GM23338 (cell line): ENCODE measurements around the gene PDYN. TPM values are rescaled to one million over a fixed set of nuclear protein-coding genes. Genes with fewer than 3 reads are reported as not detected.

Experiments
- ATAC-seq: fragments of 200-7000 bp; cut with Tn5 transposase; 3 replicates; pipeline ENCODE4 v1.9.1; 2020
- DNase-seq: peaks from one replicate; pipeline ENCODE4 v3.0.0-alpha.2; 2015; ENCODE audit warnings: low spot score
- H2AFZ ChIP-seq: fragments of 200-600 bp; sonication (generic); 2 replicates; pipeline ENCODE4 v1.8.0; 2016; ENCODE audit warnings: antibody characterized with exemption, mild to moderate bottlenecking, moderate library complexity
- H3F3A ChIP-seq: fragments of 200-600 bp; sonication (generic); replicated peaks from 2 replicates; pipeline ENCODE4 v1.8.0; 2017; ENCODE audit warnings: antibody characterized with exemption, mixed run types, low read depth
- H3K27ac ChIP-seq: fragments of 200-600 bp; sonication (generic); 2 replicates; pipeline ENCODE4 v1.6.1; 2016; ENCODE audit warnings: low read depth
- H3K27me3 ChIP-seq: fragments of 200-600 bp; sonication (generic); 2 replicates; pipeline ENCODE4 v1.8.0; 2016; ENCODE audit warnings: mild to moderate bottlenecking, mixed run types, moderate library complexity; ENCODE audit not compliant: insufficient read depth
- H3K36me3 ChIP-seq: fragments of 200-600 bp; sonication (generic); 2 replicates; pipeline ENCODE4 v1.8.0; 2016; ENCODE audit warnings: mild to moderate bottlenecking; ENCODE audit not compliant: insufficient read depth
- H3K4me1 ChIP-seq: fragments of 200-600 bp; sonication (generic); 2 replicates; pipeline ENCODE4 v1.8.0; 2016; ENCODE audit warnings: mild to moderate bottlenecking, moderate library complexity; ENCODE audit not compliant: insufficient read depth
- H3K4me2 ChIP-seq: fragments of 200-600 bp; sonication (generic); 2 replicates; pipeline ENCODE4 v1.7.1; 2017; ENCODE audit warnings: mixed run types
- H3K4me3 ChIP-seq: fragments of 200-600 bp; sonication (generic); 2 replicates; pipeline ENCODE4 v1.6.1; 2016; ENCODE audit warnings: mixed run types
- H3K79me2 ChIP-seq: fragments of 200-600 bp; sonication (generic); replicated peaks from 2 replicates; pipeline ENCODE4 v1.8.0; 2017; ENCODE audit warnings: mild to moderate bottlenecking; ENCODE audit not compliant: insufficient read depth
- H3K9me2 ChIP-seq: fragments of 200-600 bp; sonication (generic); 2 replicates; pipeline ENCODE4 v1.8.0; 2017; ENCODE audit not compliant: insufficient read depth
- H4K20me1 ChIP-seq: fragments of 200-600 bp; sonication (generic); replicated peaks from 2 replicates; pipeline ENCODE4 v1.8.0; 2017; ENCODE audit warnings: mild to moderate bottlenecking; ENCODE audit not compliant: insufficient read depth
- H3K27ac Mint-ChIP-seq: 2 replicates; pipeline ENCODE4 v1.8.0; 2020; ENCODE audit warnings: inconsistent platforms, mild to moderate bottlenecking, moderate library complexity, mixed read lengths
- H3K27me3 Mint-ChIP-seq: 3 replicates; pipeline ENCODE4 v1.8.0; 2022; ENCODE audit warnings: low read depth, mild to moderate bottlenecking, moderate library complexity, mixed read lengths, inconsistent platforms; ENCODE audit not compliant: insufficient read depth, poor library complexity
- H3K36me3 Mint-ChIP-seq: 3 replicates; pipeline ENCODE4 v1.8.0; 2021; ENCODE audit warnings: low read depth, mild to moderate bottlenecking, inconsistent platforms, moderate library complexity, mixed read lengths
- H3K4me1 Mint-ChIP-seq: 3 replicates; pipeline ENCODE4 v1.8.0; 2020; ENCODE audit warnings: mild to moderate bottlenecking, inconsistent platforms, mixed read lengths
- H3K4me3 Mint-ChIP-seq: 3 replicates; pipeline ENCODE4 v1.8.0; 2021; ENCODE audit warnings: moderate library complexity, mild to moderate bottlenecking, inconsistent platforms, mixed read lengths
- H3K9me3 Mint-ChIP-seq: 3 replicates; pipeline ENCODE4 v1.8.0; 2020; ENCODE audit warnings: moderate library complexity, mild to moderate bottlenecking, inconsistent platforms, mixed read lengths
- CREB1 ChIP-seq: fragments of 250-450 bp; sonication (Bioruptor Pico); IDR thresholded peaks from 2 replicates; pipeline ENCODE4 v1.5.0; 2020; ENCODE audit warnings: low read depth, mild to moderate bottlenecking, moderate library complexity
- CTCF ChIP-seq, 2 experiments: fragments of 200-600 bp in 1 of 2; sonication (generic) in 1 of 2; conservative IDR thresholded peaks; 2 replicates each; pipeline versions ENCODE4 v1.5.1 to v1.6.1; 2016 to 2017; ENCODE audit warnings: antibody characterized with exemption in 2 of 2, low read depth in 2 of 2, mild to moderate bottlenecking in 2 of 2, moderate library complexity in 1 of 2
- ETS1 ChIP-seq: IDR thresholded peaks from 2 replicates; pipeline ENCODE4 v1.6.1; 2016; ENCODE audit warnings: antibody characterized with exemption
- EZH2 ChIP-seq: fragments of 200-600 bp; sonication (generic); IDR thresholded peaks from one replicate; pipeline ENCODE4 v1.8.0; 2017; ENCODE audit warnings: antibody characterized with exemption, mild to moderate bottlenecking, low read depth; ENCODE audit not compliant: unreplicated experiment
- EZH2phosphoT487 ChIP-seq: fragments of 200-600 bp; sonication (generic); IDR thresholded peaks from one replicate; pipeline ENCODE4 v1.8.1; 2018; ENCODE audit warnings: antibody characterized with exemption; ENCODE audit not compliant: unreplicated experiment
- NANOG ChIP-seq: IDR thresholded peaks from 2 replicates; pipeline ENCODE4 v1.6.1; 2016; ENCODE audit warnings: antibody characterized with exemption, borderline replicate concordance
- POLR2AphosphoS5 ChIP-seq: IDR thresholded peaks from 2 replicates; pipeline ENCODE4 v1.6.1; 2016; ENCODE audit warnings: antibody characterized with exemption, low read depth
- REST ChIP-seq: IDR thresholded peaks from one replicate; pipeline ENCODE4 v1.6.1; 2018; ENCODE audit warnings: antibody characterized with exemption; ENCODE audit not compliant: unreplicated experiment
- STAT1 ChIP-seq: IDR thresholded peaks from one replicate; pipeline ENCODE4 v1.6.1; 2016; ENCODE audit warnings: antibody characterized with exemption; ENCODE audit not compliant: unreplicated experiment
- ZNF114 ChIP-seq: fragments of 250-450 bp; sonication (Bioruptor Pico); IDR thresholded peaks from 2 replicates; pipeline ENCODE4 v1.5.0; 2020; ENCODE audit warnings: mild to moderate bottlenecking, moderate library complexity
- ZNF331 ChIP-seq: fragments of 250-450 bp; sonication (Bioruptor Pico); IDR thresholded peaks from 2 replicates; pipeline ENCODE4 v1.5.0; 2020; ENCODE audit warnings: low read depth, mild to moderate bottlenecking, moderate library complexity
- polyA plus RNA-seq: library from polyadenylated mRNA; unstranded; fragments of >200 nt; fragmentation: Nextera tagmentation; extraction: Ambion mirVana; gene quantifications from 2 replicates; pipeline ENCODE4 v1.2.1, GENCODE V29; 2016
- total RNA-seq: library from RNA; depleted of rRNA; stranded (reverse); fragments of >200 nt; shearing (Covaris generic); gene quantifications from 2 replicates; pipeline ENCODE4 v1.2.3, GENCODE V29; 2014

The PDYN gene
- total and polyA plus RNA-seq, 2 experiments from 2014 or later: 0.21 to 0.24 TPM

GRCh38 chr20:1958426-1958825 lies 35.4 kb downstream of the PDYN start:
- no peak overlapping the region for H3K4me3 ChIP-seq
- no peak overlapping the region for H2AFZ ChIP-seq
- no peaks in the 10 kb centered on the region for H3K9me3 Mint-ChIP-seq
- no peak overlapping the region for H3K27ac Mint-ChIP-seq
- no peaks in the 10 kb centered on the region for H3K79me2 ChIP-seq
- H3K27me3 Mint-ChIP-seq: peaks cover 4% of the 10 kb centered on the region
- no peak overlapping the region for H3K4me3 Mint-ChIP-seq
- peaks cover 26% of the 10 kb centered on the region for H3K4me1 Mint-ChIP-seq
- H3K36me3 Mint-ChIP-seq: no peaks in the 10 kb centered on the region
- no peaks in the 10 kb centered on the region for H4K20me1 ChIP-seq
- H3K4me2 ChIP-seq: no peak overlapping the region
- no peaks in the 10 kb centered on the region for H3K27me3 ChIP-seq
- ATAC-seq: no peak
- H3K36me3 ChIP-seq: no peaks in the 10 kb centered on the region
- H3K4me1 ChIP-seq: peaks cover 26% of the 10 kb centered on the region
- DNase-seq: no peak
- no peaks in the 10 kb centered on the region for H3F3A ChIP-seq
- no peaks in the 10 kb centered on the region for H3K9me2 ChIP-seq
- no peak for TF ChIP-seq CTCF (conservative IDR thresholded peaks at IDR 0.05; ENCODE audit: low read depth in 2 of 2)
- TF ChIP-seq REST: no peak
- TF ChIP-seq POLR2AphosphoS5: no peak
- TF ChIP-seq NANOG: no peak
- TF ChIP-seq EZH2phosphoT487: no peak
- no peak for TF ChIP-seq ETS1
- no peak for TF ChIP-seq CREB1 (CRISPR knock-in tag)
- TF ChIP-seq ZNF331 (CRISPR knock-in tag): no peak
- no peak for TF ChIP-seq STAT1
- TF ChIP-seq ZNF114 (CRISPR knock-in tag): no peak
- H3K27ac ChIP-seq: no peak overlapping the region

- peak overlapping the region; percentile 53 for H3K4me3 Mint-ChIP-seq
- peaks cover 44% of the 10 kb centered on the region for H3K4me1 Mint-ChIP-seq
- peak; percentile 94 for ATAC-seq
- no peak overlapping the region for H2AFZ ChIP-seq
- no peaks in the 10 kb centered on the region for H4K20me1 ChIP-seq
- peak; percentile 81 for DNase-seq
- H3K79me2 ChIP-seq: no peaks in the 10 kb centered on the region
- peak overlapping the region; percentile 18 for H3K4me3 ChIP-seq
- H3F3A ChIP-seq: no peaks in the 10 kb centered on the region
- no peaks in the 10 kb centered on the region for H3K9me3 Mint-ChIP-seq
- H3K27ac ChIP-seq: peak overlapping the region; percentile 73; the same call in 1 of the 2 replicates
- no peaks in the 10 kb centered on the region for H3K9me2 ChIP-seq
- no peaks in the 10 kb centered on the region for H3K36me3 ChIP-seq
- peak overlapping the region; percentile 53 for H3K4me2 ChIP-seq
- H3K4me1 ChIP-seq: peaks cover 30% of the 10 kb centered on the region
- TF ChIP-seq STAT1 (no peak), NANOG (no peak), ZNF331 (CRISPR knock-in tag) (no peak), CREB1 (CRISPR knock-in tag) (no peak), CTCF (conservative IDR thresholded peaks at IDR 0.05; ENCODE audit: low read depth in 2 of 2) (no peak), ZNF114 (CRISPR knock-in tag) (no peak), POLR2AphosphoS5 (no peak), EZH2 (no peak)
- no peaks in the 10 kb centered on the region for H3K36me3 Mint-ChIP-seq
- peak overlapping the region; percentile 93 for H3K27ac Mint-ChIP-seq
- H3K27me3 ChIP-seq: no peaks in the 10 kb centered on the region
- peaks cover 4% of the 10 kb centered on the region for H3K27me3 Mint-ChIP-seq
Measured at GRCh38 chr20:1955217-1955616, 38.6 kb downstream of the PDYN start.
